ENCODE measurements around the gene FGGY.

- TF ChIP-seq CTCF (IDR thresholded peaks at IDR 0.05), result no peak
- no peak for TF ChIP-seq POLR2A (IDR thresholded peaks at IDR 0.05)
These were observed 158.3 kb downstream of the FGGY start for GRCh38 chr1:59455206-59455605.

All from uterus (tissue), 2 donors.